Measurements from ENCODE around the gene ATP5MG. TPM values are rescaled to one million over a fixed set of nuclear protein-coding genes. Genes with fewer than 3 reads are reported as not detected.

The ATP5MG gene
- total and polyA plus RNA-seq, 2 of the 8 experiments (the other 6 are each of a cell fraction or from before 2014, with no cell fraction given) = 237 to 464 TPM

DNA sequence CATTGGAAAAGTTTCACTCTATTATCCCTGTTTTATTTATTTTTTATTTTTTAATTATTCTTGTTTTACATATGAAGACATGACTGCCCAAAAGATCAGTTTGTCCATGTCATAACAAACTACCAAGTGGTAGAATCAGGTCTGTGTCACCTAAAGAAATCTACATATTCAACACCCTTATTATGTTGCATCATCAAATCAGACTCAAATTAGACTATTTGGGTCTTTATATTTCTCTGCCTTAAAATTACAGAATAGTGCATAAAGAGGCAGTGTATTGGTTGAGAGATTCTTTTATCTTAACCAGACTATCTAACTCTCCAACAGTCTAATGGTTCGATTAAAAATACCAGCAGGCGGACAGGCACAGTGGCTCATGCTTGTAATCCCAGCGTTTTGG is 18.5 kb upstream of the ATP5MG start (continued):
- TF ChIP-seq SUZ12 (IDR thresholded peaks at IDR 0.05; ENCODE audit: low read length) = no peak
- TF ChIP-seq, protein P1, sequence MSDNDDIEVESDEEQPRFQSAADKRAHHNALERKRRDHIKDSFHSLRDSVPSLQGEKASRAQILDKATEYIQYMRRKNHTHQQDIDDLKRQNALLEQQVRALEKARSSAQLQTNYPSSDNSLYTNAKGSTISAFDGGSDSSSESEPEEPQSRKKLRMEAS (IDR thresholded peaks at IDR 0.05) = no peak
- TF ChIP-seq GABPA (IDR thresholded peaks at IDR 0.05; ENCODE audit: borderline replicate concordance, insufficient read depth, low read length) = no peak
